ENCODE data around the gene LMX1B.

Gene LMX1B

GRCh38 chr9:126682113-126682810 is 68.5 kb downstream of the LMX1B start:
- Mint-ChIP-seq H3K4me1 (peaks cover 28% of the 10 kb centered on the region), H3K27ac (no peak overlapping the region), H3K4me3 (no peak overlapping the region), H3K9me3 (no peaks in the 10 kb centered on the region), H3K36me3 (peaks cover under 1% of the 10 kb centered on the region)
- no peak for ATAC-seq
- DNase-seq (ENCODE audit: low spot score in 2 of 2) = no peak

- H3K4me3 Mint-ChIP-seq = no peak overlapping the region
- no peaks in the 10 kb centered on the region for H3K9me3 Mint-ChIP-seq
- H3K36me3 Mint-ChIP-seq = no peaks in the 10 kb centered on the region
- H3K27ac Mint-ChIP-seq = no peak overlapping the region
- H3K4me1 Mint-ChIP-seq = peaks cover 20% of the 10 kb centered on the region
- ATAC-seq (no peak), DNase-seq (ENCODE audit: low spot score in 2 of 2) (no peak)
These were observed 69.4 kb downstream of the LMX1B start for GRCh38 chr9:126682928-126683697.

GRCh38 chr9:126683698-126684044 is 69.9 kb downstream of the LMX1B start:
- H3K4me1 Mint-ChIP-seq = peaks cover 20% of the 10 kb centered on the region
- no peaks in the 10 kb centered on the region for H3K9me3 Mint-ChIP-seq
- no peaks in the 10 kb centered on the region for H3K36me3 Mint-ChIP-seq
- no peak overlapping the region for H3K27ac Mint-ChIP-seq
- H3K4me3 Mint-ChIP-seq = no peak overlapping the region
- ATAC-seq = no peak
- no peak for DNase-seq (ENCODE audit: low spot score in 2 of 2)

GRCh38 chr9:126684345-126684744 is 70.6 kb downstream of the LMX1B start:
- DNase-seq (ENCODE audit: low spot score in 2 of 2) (no peak), ATAC-seq (peak; percentile 3)
- Mint-ChIP-seq H3K4me3 (no peak overlapping the region), H3K36me3 (no peaks in the 10 kb centered on the region), H3K4me1 (peaks cover 15% of the 10 kb centered on the region), H3K27ac (no peak overlapping the region), H3K9me3 (no peaks in the 10 kb centered on the region)

GRCh38 chr9:126684965-126685465 is 71.3 kb downstream of the LMX1B start:
- ATAC-seq (no peak), DNase-seq (ENCODE audit: low spot score in 2 of 2) (no peak)
- H3K4me3 Mint-ChIP-seq = no peak overlapping the region
- H3K36me3 Mint-ChIP-seq = no peaks in the 10 kb centered on the region
- no peaks in the 10 kb centered on the region for H3K9me3 Mint-ChIP-seq
- no peak overlapping the region for H3K27ac Mint-ChIP-seq
- H3K4me1 Mint-ChIP-seq = peaks cover 18% of the 10 kb centered on the region

- H3K4me1 Mint-ChIP-seq = peaks cover 18% of the 10 kb centered on the region
- ATAC-seq = no peak
- H3K4me3 Mint-ChIP-seq = no peak overlapping the region
- H3K9me3 Mint-ChIP-seq = no peaks in the 10 kb centered on the region
- H3K27ac Mint-ChIP-seq = no peak overlapping the region
- H3K36me3 Mint-ChIP-seq = no peaks in the 10 kb centered on the region
- DNase-seq (ENCODE audit: low spot score in 2 of 2) = no peak
These were observed 74.3 kb downstream of the LMX1B start for GRCh38 chr9:126687930-126688461.

- Mint-ChIP-seq H3K4me3 (no peak overlapping the region), H3K36me3 (no peaks in the 10 kb centered on the region), H3K9me3 (no peaks in the 10 kb centered on the region), H3K4me1 (peaks cover 15% of the 10 kb centered on the region), H3K27ac (no peak overlapping the region)
- ATAC-seq (no peak), DNase-seq (ENCODE audit: low spot score in 2 of 2) (no peak)
These were observed 74.9 kb downstream of the LMX1B start for GRCh38 chr9:126688617-126689016.

- Mint-ChIP-seq H3K27ac (no peak overlapping the region), H3K9me3 (no peaks in the 10 kb centered on the region), H3K4me1 (peaks cover 13% of the 10 kb centered on the region), H3K4me3 (no peak overlapping the region), H3K36me3 (no peaks in the 10 kb centered on the region)
- no peak for DNase-seq (ENCODE audit: low spot score in 2 of 2)
- ATAC-seq = no peak
These were observed 75.5 kb downstream of the LMX1B start for GRCh38 chr9:126689027-126689825.

GRCh38 chr9:126690431-126691051 is 76.8 kb downstream of the LMX1B start:
- ATAC-seq (peak; percentile 65), DNase-seq (ENCODE audit: low spot score in 2 of 2) (peak; percentile 58 to 83)
- H3K4me3 Mint-ChIP-seq = no peak overlapping the region
- H3K36me3 Mint-ChIP-seq = no peaks in the 10 kb centered on the region
- peaks cover 20% of the 10 kb centered on the region for H3K4me1 Mint-ChIP-seq
- no peak overlapping the region for H3K27ac Mint-ChIP-seq
- no peaks in the 10 kb centered on the region for H3K9me3 Mint-ChIP-seq

GRCh38 chr9:126692041-126692758 is 78.5 kb downstream of the LMX1B start:
- Mint-ChIP-seq H3K4me1 (peaks cover 20% of the 10 kb centered on the region), H3K9me3 (no peaks in the 10 kb centered on the region), H3K36me3 (no peaks in the 10 kb centered on the region), H3K27ac (no peak overlapping the region), H3K4me3 (no peak overlapping the region)
- ATAC-seq (no peak), DNase-seq (ENCODE audit: low spot score in 2 of 2) (no peak)

- Mint-ChIP-seq H3K36me3 (no peaks in the 10 kb centered on the region), H3K4me1 (peaks cover 20% of the 10 kb centered on the region), H3K27ac (no peak overlapping the region), H3K9me3 (no peaks in the 10 kb centered on the region), H3K4me3 (no peak overlapping the region)
- no peak for DNase-seq (ENCODE audit: low spot score in 2 of 2)
- ATAC-seq = no peak
These were observed 79.2 kb downstream of the LMX1B start for GRCh38 chr9:126692759-126693427.

- H3K9me3 Mint-ChIP-seq = no peaks in the 10 kb centered on the region
- no peak overlapping the region for H3K27ac Mint-ChIP-seq
- no peak overlapping the region for H3K4me3 Mint-ChIP-seq
- DNase-seq (ENCODE audit: low spot score in 2 of 2) = no peak
- no peaks in the 10 kb centered on the region for H3K36me3 Mint-ChIP-seq
- no peak for ATAC-seq
- H3K4me1 Mint-ChIP-seq = peaks cover 20% of the 10 kb centered on the region
These were observed 79.8 kb downstream of the LMX1B start for GRCh38 chr9:126693428-126693944.

GRCh38 chr9:126694206-126695081 is 80.7 kb downstream of the LMX1B start:
- H3K9me3 Mint-ChIP-seq = no peaks in the 10 kb centered on the region
- H3K36me3 Mint-ChIP-seq = no peaks in the 10 kb centered on the region
- H3K4me1 Mint-ChIP-seq = peaks cover 20% of the 10 kb centered on the region
- no peak overlapping the region for H3K27ac Mint-ChIP-seq
- H3K4me3 Mint-ChIP-seq = no peak overlapping the region
- no peak for DNase-seq (ENCODE audit: low spot score in 2 of 2)
- ATAC-seq = no peak
